Common myeloid progenitor, CD34-positive (primary cell): ENCODE results near the gene SNRPN.
"Not testable (repeated sequence)": the region's sequence is repeated elsewhere in the genome, so short reads cannot be mapped to it uniquely, and the experiment has no call there.

ENCODE experiments used
- CTCF ChIA-PET: fragments of 350-600 bp; sonication (Branson Sonifier 250); formaldehyde crosslinking; loops from one replicate; lab custom pipeline; 2021; ENCODE audit warnings: antibody characterized with exemption; lab: Charles Lee
- POLR2A ChIA-PET: fragments of 350-600 bp; sonication (Branson Sonifier 250); formaldehyde crosslinking; loops from one replicate; lab custom pipeline; 2021; ENCODE audit warnings: antibody characterized with exemption; lab: Charles Lee
- DNase-seq, 3 donors: peaks; one replicate each; pipeline versions ENCODE4 v3.0.0 to v3.0.0-alpha.2; 2013
- H3K27ac ChIP-seq, 2 experiments: 1 replicate in 1 of 2; 2 replicates in 1 of 2; pipeline ENCODE4 v1.7.0; 2013; ENCODE audit warnings: inconsistent platforms in 2 of 2, low read length in 2 of 2, mild to moderate bottlenecking in 2 of 2, low read depth in 1 of 2, moderate library complexity in 1 of 2; ENCODE audit not compliant: severe bottlenecking in 2 of 2, insufficient read depth in 1 of 2, poor library complexity in 1 of 2
- H3K27me3 ChIP-seq, 5 experiments: replicated peaks in 2 of 5; 1 replicate in 3 of 5; 2 replicates in 2 of 5; pipeline versions ENCODE4 v1.6.1 to v1.7.0; 2013; ENCODE audit warnings: low read length in 4 of 5, mild to moderate bottlenecking in 2 of 5, moderate library complexity in 2 of 5, inconsistent platforms in 1 of 5; ENCODE audit not compliant: insufficient read depth in 5 of 5, control insufficient read depth in 4 of 5
- H3K36me3 ChIP-seq, 4 experiments: 1 replicate in 2 of 4; 2 replicates in 2 of 4; pipeline versions ENCODE4 v1.6.1 to v1.7.0; 2013; ENCODE audit warnings: low read length in 3 of 4, control low read depth in 1 of 4, mild to moderate bottlenecking in 1 of 4; ENCODE audit not compliant: control insufficient read depth in 4 of 4, insufficient read depth in 4 of 4
- H3K4me1 ChIP-seq, 4 experiments: 1 replicate in 3 of 4; 2 replicates in 1 of 4; pipeline versions ENCODE4 v1.6.1 to v1.7.1; 2013; ENCODE audit warnings: low read length in 3 of 4, mild to moderate bottlenecking in 3 of 4, control low read depth in 1 of 4, inconsistent platforms in 1 of 4, moderate library complexity in 1 of 4; ENCODE audit not compliant: control insufficient read depth in 4 of 4, insufficient read depth in 4 of 4; ENCODE audit errors: control extremely low read depth in 1 of 4
- H3K4me3 ChIP-seq, 7 experiments: 1 replicate in 4 of 7; 2 replicates in 3 of 7; pipeline versions ENCODE4 v1.5.1 to v1.7.0; 2013; ENCODE audit warnings: mild to moderate bottlenecking in 7 of 7, low read length in 6 of 7, moderate library complexity in 6 of 7, inconsistent platforms in 2 of 7, low read depth in 2 of 7, control low read depth in 1 of 7; ENCODE audit not compliant: insufficient read depth in 4 of 7, control insufficient read depth in 1 of 7; ENCODE audit errors: extremely low read depth in 1 of 7
- H3K9me3 ChIP-seq, 5 experiments: 1 replicate in 4 of 5; 2 replicates in 1 of 5; pipeline versions ENCODE4 v1.6.1 to v1.7.1; 2013; ENCODE audit warnings: low read length in 4 of 5, mild to moderate bottlenecking in 2 of 5, inconsistent platforms in 1 of 5, low read depth in 1 of 5, moderate library complexity in 1 of 5; ENCODE audit not compliant: control insufficient read depth in 4 of 5, insufficient read depth in 2 of 5; ENCODE audit errors: control extremely low read depth in 1 of 5
- WGBS: methylation state at CpG from one replicate; pipeline ENCODE4 v1.1.5; 2013; ENCODE audit not compliant: insufficient coverage; 5-methylcytosine and 5-hydroxymethylcytosine counted together

Gene SNRPN

GRCh38 chr15:24966364-24967103 lies 11.7 kb downstream of the SNRPN start:
- no peak for DNase-seq
- Histone ChIP-seq H3K4me3 (no peak overlapping the region), H3K4me1 (no peaks in the 10 kb centered on the region), H3K27me3 (no peaks in the 10 kb centered on the region), H3K27ac (no peak overlapping the region), H3K36me3 (peaks cover 12 to 75% (median 27%) of the 10 kb centered on the region in 4 experiments), H3K9me3 (peaks cover 6 to 48% (median 12%) of the 10 kb centered on the region in 5 experiments)
- no CpG with 5 or more reads among the region's 4 CpGs for WGBS
- ChIA-PET CTCF (no interaction called here), POLR2A (no interaction called here)

DNA sequence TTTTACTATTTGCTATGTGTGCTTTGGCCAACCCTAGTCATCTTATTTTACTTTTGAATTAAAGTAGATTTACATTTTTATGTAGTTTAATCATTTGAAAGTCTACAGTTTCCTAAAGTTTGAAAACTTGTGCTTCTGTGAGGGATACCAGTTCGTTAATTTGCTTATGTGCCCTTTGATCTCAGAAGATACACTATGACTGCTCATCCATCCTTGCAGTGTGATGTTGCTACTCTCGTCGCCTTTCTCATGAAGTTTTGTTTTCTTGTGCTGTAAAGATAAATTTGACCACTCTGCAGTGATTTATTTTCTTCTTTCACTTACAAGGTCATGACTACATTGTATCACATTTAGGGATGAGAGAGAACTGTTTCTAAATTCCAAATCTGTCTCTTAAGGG lies 16.3 kb downstream of the SNRPN start:
- WGBS: 67% methylated on average over 1 of the region's 3 CpGs
- no peaks in the 10 kb centered on the region for H3K4me1 ChIP-seq
- ChIA-PET CTCF (no interaction called here), POLR2A (no interaction called here)
- H3K27ac ChIP-seq: no peak overlapping the region
- H3K27me3 ChIP-seq: no peaks in the 10 kb centered on the region
- peaks cover 7 to 80% (median 20%) of the 10 kb centered on the region in 4 experiments for H3K36me3 ChIP-seq
- DNase-seq: no peak
- no peak overlapping the region for H3K4me3 ChIP-seq
- H3K9me3 ChIP-seq: peaks cover 1 to 57% (median 11%) of the 10 kb centered on the region in 5 experiments

GRCh38 chr15:24971772-24972171 lies 17.0 kb downstream of the SNRPN start:
- ChIA-PET CTCF (no interaction called here), POLR2A (no interaction called here)
- no peak overlapping the region for H3K4me3 ChIP-seq
- no peaks in the 10 kb centered on the region for H3K4me1 ChIP-seq
- peaks cover 1 to 56% (median 10%) of the 10 kb centered on the region in 5 experiments for H3K9me3 ChIP-seq
- peaks cover 9 to 80% (median 17%) of the 10 kb centered on the region in 4 experiments for H3K36me3 ChIP-seq
- H3K27me3 ChIP-seq: no peaks in the 10 kb centered on the region
- DNase-seq: no peak
- H3K27ac ChIP-seq: no peak overlapping the region
- WGBS: 95% methylated on average over 8 of the region's 8 CpGs

DNA sequence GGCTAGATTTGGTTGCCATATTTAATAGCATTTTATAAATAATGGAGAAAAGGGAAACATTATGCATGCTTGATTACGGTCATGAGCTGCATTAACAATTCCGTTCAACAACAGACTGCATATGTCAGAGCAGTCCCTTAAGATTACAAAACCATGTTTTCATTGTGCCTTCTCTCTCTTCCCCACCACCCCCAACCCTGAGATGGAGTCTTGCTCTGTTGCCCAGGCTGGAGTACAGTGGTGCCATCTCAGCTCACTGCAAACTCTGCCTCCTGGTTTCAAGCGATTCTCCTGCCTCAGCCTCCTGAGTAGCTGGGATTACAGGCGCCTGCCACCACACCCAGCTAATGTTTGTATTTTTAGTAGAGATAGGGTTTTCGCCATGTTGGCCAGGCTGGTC lies 17.9 kb downstream of the SNRPN start:
- peaks cover 7 to 83% (median 20%) of the 10 kb centered on the region in 4 experiments for H3K36me3 ChIP-seq
- H3K27ac ChIP-seq, H3K4me3 ChIP-seq: not testable (repeated sequence)

GRCh38 chr15:24976932-24977331 lies 22.1 kb downstream of the SNRPN start:
- DNase-seq: no peak
- Histone ChIP-seq H3K36me3 (peaks cover 15 to 91% (median 29%) of the 10 kb centered on the region in 4 experiments), H3K4me1 (no peaks in the 10 kb centered on the region), H3K27me3 (no peaks in the 10 kb centered on the region), H3K9me3 (peaks cover 6 to 59% (median 16%) of the 10 kb centered on the region in 5 experiments), H3K4me3 (no peak overlapping the region), H3K27ac (no peak overlapping the region)
- ChIA-PET POLR2A (no interaction called here), CTCF (no interaction called here)
- 92% methylated on average over 3 of the region's 3 CpGs for WGBS

More for the DNA sequence above, 17.9 kb downstream of the SNRPN start:
- 100% methylated on average over 1 of the region's 5 CpGs for WGBS
- peaks cover 0 to 55% (median 8%) of the 10 kb centered on the region in 5 experiments for H3K9me3 ChIP-seq
- CTCF ChIA-PET, POLR2A ChIA-PET, DNase-seq, H3K4me1 ChIP-seq, H3K27me3 ChIP-seq: not testable (repeated sequence)

DNA sequence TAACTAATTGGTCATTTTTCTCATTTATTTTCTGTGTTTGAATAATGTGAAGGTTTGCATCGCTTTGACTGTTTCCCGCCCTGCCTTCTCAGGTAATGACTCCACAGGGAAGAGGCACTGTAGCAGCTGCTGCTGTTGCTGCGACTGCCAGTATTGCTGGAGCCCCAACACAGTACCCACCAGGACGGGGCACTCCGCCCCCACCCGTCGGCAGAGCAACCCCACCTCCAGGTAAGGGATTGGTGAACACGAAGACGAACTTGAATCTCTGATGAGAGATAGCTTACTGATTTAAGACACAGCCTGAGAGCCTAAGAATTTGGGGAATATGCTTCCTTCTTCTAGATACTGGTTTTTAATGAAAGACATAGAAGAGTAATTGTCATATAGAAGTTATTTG lies 22.9 kb downstream of the SNRPN start:
- CTCF ChIA-PET: no interaction called here
- H3K36me3 ChIP-seq: peaks cover 15 to 95% (median 30%) of the 10 kb centered on the region in 4 experiments
- POLR2A ChIA-PET: no interaction called here

GRCh38 chr15:24985224-24985623 lies 30.4 kb downstream of the SNRPN start:
- ChIA-PET CTCF (no interaction called here), POLR2A (no interaction called here)
- 100% methylated on average over 3 of the region's 7 CpGs for WGBS
- no peak overlapping the region for H3K4me3 ChIP-seq
- DNase-seq: no peak
- peaks cover 9 to 82% (median 19%) of the 10 kb centered on the region in 4 experiments for H3K36me3 ChIP-seq
- H3K4me1 ChIP-seq: no peaks in the 10 kb centered on the region
- H3K27me3 ChIP-seq: no peaks in the 10 kb centered on the region
- H3K9me3 ChIP-seq: peaks cover 4 to 60% (median 13%) of the 10 kb centered on the region in 5 experiments
- no peak overlapping the region for H3K27ac ChIP-seq

More for the DNA sequence above, 22.9 kb downstream of the SNRPN start:
- no peak overlapping the region for H3K27ac ChIP-seq
- 90% methylated on average over 8 of the region's 9 CpGs for WGBS
- no peak overlapping the region for H3K4me3 ChIP-seq
- no peaks in the 10 kb centered on the region for H3K4me1 ChIP-seq
- no peaks in the 10 kb centered on the region for H3K27me3 ChIP-seq
- H3K9me3 ChIP-seq: peaks cover 6 to 63% (median 19%) of the 10 kb centered on the region in 5 experiments
- no peak for DNase-seq
